HepG2 (cell line): ENCODE measurements around the gene ANXA2. TPM values are rescaled to one million over a fixed set of nuclear protein-coding genes. Genes with fewer than 3 reads are reported as not detected.

Experiments
- ATAC-seq: fragments of 200-7000 bp; cut with Tn5 transposase; 3 replicates; pipeline ENCODE4 v1.9.1; 2020; ENCODE audit warnings: mild to moderate bottlenecking, moderate library complexity
- BruUV-seq: library from RNA; stranded (reverse); fragments of 400-500 nt; replicated peaks from 2 replicates; lab custom pipeline; 2021; lab: Mats Ljungman, UMichigan
- CTCF ChIA-PET: fragments of 300-600 bp; formaldehyde crosslinking; extraction: SDS; loops from one replicate; lab custom pipeline; 2021; ENCODE audit warnings: low total read pairs, inconsistent platforms, low intra/inter-chr PET ratio; lab: Yijun Ruan, JAX
- POLR2A ChIA-PET: fragments of 350-600 bp; sonication (Branson Sonifier 250); formaldehyde crosslinking; loops from one replicate; lab custom pipeline; 2020; ENCODE audit warnings: antibody characterized with exemption, inconsistent platforms; lab: Yijun Ruan, JAX
- DNase-seq: peaks from one replicate; pipeline ENCODE4 v3.0.0-alpha.2; 2015; ENCODE audit warnings: low spot score
- FAIRE-seq: peaks from 3 replicates; lab custom pipeline; 2011; peaks lifted over from hg19 to GRCh38; lab: Jason Lieb, UNC
- H2AFZ ChIP-seq: one replicate; pipeline ENCODE4 v1.6.1; 2011; ENCODE audit warnings: low read length, inconsistent platforms
- H3K27ac ChIP-seq: fragments of 300-600 bp; 3 replicates; pipeline ENCODE4 v1.8.0; 2011; ENCODE audit warnings: mixed run types, mild to moderate bottlenecking, mixed read lengths, low read length, inconsistent platforms; ENCODE audit not compliant: insufficient read depth; ENCODE audit errors: extremely low read length
- H3K27me3 ChIP-seq, 2 experiments: fragments of 200-600 bp in 1 of 2; 2 replicates in 1 of 2; 3 replicates in 1 of 2; pipeline versions ENCODE4 v1.6.0 to v1.8.0; 2011; ENCODE audit warnings: low read length in 2 of 2, mild to moderate bottlenecking in 2 of 2, moderate library complexity in 2 of 2, inconsistent platforms in 1 of 2; ENCODE audit not compliant: insufficient read depth in 2 of 2, control insufficient read depth in 1 of 2
- H3K36me3 ChIP-seq, 2 experiments: fragments of 200-600 bp in 1 of 2; replicated peaks in 1 of 2; 2 replicates in 1 of 2; 3 replicates in 1 of 2; pipeline versions ENCODE4 v1.5.1 to v1.8.0; 2011; ENCODE audit warnings: low read length in 2 of 2, inconsistent platforms in 1 of 2; ENCODE audit not compliant: insufficient read depth in 2 of 2, control insufficient read depth in 1 of 2
- H3K4me1 ChIP-seq: 2 replicates; pipeline ENCODE4 v1.5.1; 2012; ENCODE audit warnings: low read length, inconsistent platforms; ENCODE audit not compliant: insufficient read depth
- H3K4me2 ChIP-seq: 2 replicates; pipeline ENCODE4 v1.6.0; 2011; ENCODE audit warnings: low read depth, low read length, inconsistent platforms
- H3K4me3 ChIP-seq, 3 experiments: fragments of 200-600 bp in 1 of 3; sonication (generic), shearing (Covaris generic) in 1 of 3; replicated peaks in 1 of 3; 2 replicates each; pipeline ENCODE4 v1.5.1; 2011 to 2016; ENCODE audit warnings: low read length in 3 of 3, inconsistent platforms in 2 of 3, low read depth in 2 of 3, mild to moderate bottlenecking in 2 of 3, control low read depth in 1 of 3, mixed read lengths in 1 of 3; ENCODE audit not compliant: insufficient read depth in 1 of 3
- H3K79me2 ChIP-seq: one replicate; pipeline ENCODE4 v1.6.1; 2011; ENCODE audit warnings: low read length, inconsistent platforms; ENCODE audit not compliant: insufficient read depth
- H3K9ac ChIP-seq: 2 replicates; pipeline ENCODE4 v1.6.0; 2011; ENCODE audit warnings: mild to moderate bottlenecking, low read depth, low read length, inconsistent platforms; ENCODE audit not compliant: insufficient read depth
- H3K9me3 ChIP-seq: 2 replicates; pipeline ENCODE4 v1.5.1; 2012; ENCODE audit warnings: mild to moderate bottlenecking, low read length
- H4K20me1 ChIP-seq: 2 replicates; pipeline ENCODE4 v1.6.0; 2011; ENCODE audit warnings: inconsistent platforms, mild to moderate bottlenecking, low read length, moderate library complexity; ENCODE audit not compliant: insufficient read depth
- GPN1 ChIP-seq: sonication (generic); formaldehyde crosslinking; IDR thresholded peaks from 2 replicates; pipeline ENCODE4 v1.5.1; 2020; ENCODE audit warnings: missing genetic modification reagents, borderline replicate concordance
- NFKB2 ChIP-seq: sonication (generic); formaldehyde crosslinking; IDR thresholded peaks from 2 replicates; pipeline ENCODE4 v1.4.0; 2020; ENCODE audit warnings: missing genetic modification reagents, borderline replicate concordance
- NFRKB ChIP-seq: fragments of 450-650 bp; IDR thresholded peaks from 2 replicates; pipeline ENCODE4 v1.6.1; 2017
- RXRB ChIP-seq: IDR thresholded peaks from 2 replicates; pipeline ENCODE4 v1.6.1; 2016; ENCODE audit warnings: borderline replicate concordance, missing genetic modification reagents, missing compliant biosample characterization
- XRCC5 ChIP-seq: fragments of 200-400 bp; formaldehyde crosslinking; optimal IDR thresholded peaks from 2 replicates; pipeline ENCODE3; 2017; ENCODE audit warnings: mild to moderate bottlenecking, low read length
- ZNF33B ChIP-seq: sonication (generic); formaldehyde crosslinking; IDR thresholded peaks from 2 replicates; pipeline ENCODE4 v1.5.1; 2020; ENCODE audit warnings: mild to moderate bottlenecking, missing genetic modification reagents
- WGBS: methylation state at CpG from one replicate; pipeline ENCODE4 v1.1.6; 2017; ENCODE audit warnings: low lambda C conversion rate; 5-methylcytosine and 5-hydroxymethylcytosine counted together
- in situ Hi-C: cut with HindIII; loops from 2 replicates; pipeline ENCODE4 v1.10.0; 2017; ENCODE audit warnings: low pct_unique_long_range_greater_than_20kb; ENCODE audit not compliant: extremely low pct_ligation_motif_present
- intact Hi-C: fragments of 100-400 bp; cut with micrococcal nuclease; formaldehyde crosslinking; loops from one replicate; pipeline ENCODE4 v1.10.0; 2022; ENCODE audit not compliant: unreplicated experiment
- polyA plus RNA-seq, 8 experiments: library from polyadenylated mRNA; depleted of rRNA in 3 of 8; stranded (reverse) in 7 of 8; unstranded in 1 of 8; fragments of >200 nt; fragmentation: Illumina TruSeq in 4 of 8; extraction: Trizol in 4 of 8; gene quantifications; 2 replicates each; pipeline versions ENCODE4 v1.2.1 to v1.2.3, GENCODE V29; 2011 to 2016; ENCODE audit warnings: low read depth in 4 of 8, missing spikeins in 1 of 8, mixed read lengths in 1 of 8; ENCODE audit not compliant: insufficient read depth in 1 of 8
- total RNA-seq, 5 experiments: library from RNA; depleted of rRNA; stranded (reverse); fragments of >200 nt; fragmentation: Illumina TruSeq; extraction: Trizol; gene quantifications; 2 replicates each; pipeline ENCODE4 v1.2.3, GENCODE V29; 2016; ENCODE audit warnings: low read depth in 1 of 5
- TF ChIP-seq, protein P1 (sequence below): IDR thresholded peaks from 2 replicates; pipeline ENCODE4 v1.6.1; 2016; ENCODE audit warnings: mild to moderate bottlenecking
- TF ChIP-seq, protein P2 (sequence below): sonication (generic); formaldehyde crosslinking; IDR thresholded peaks from 2 replicates; pipeline ENCODE4 v1.4.0; 2020; ENCODE audit warnings: missing genetic modification reagents
- TF ChIP-seq, protein P3 (sequence below): IDR thresholded peaks from 2 replicates; pipeline ENCODE4 v1.6.1; 2016

ANXA2 gene
- total and polyA plus RNA-seq, 2 of the 13 experiments (the other 11 are each of a cell fraction or from before 2014, with no cell fraction given), result 196 to 613 TPM

DNA sequence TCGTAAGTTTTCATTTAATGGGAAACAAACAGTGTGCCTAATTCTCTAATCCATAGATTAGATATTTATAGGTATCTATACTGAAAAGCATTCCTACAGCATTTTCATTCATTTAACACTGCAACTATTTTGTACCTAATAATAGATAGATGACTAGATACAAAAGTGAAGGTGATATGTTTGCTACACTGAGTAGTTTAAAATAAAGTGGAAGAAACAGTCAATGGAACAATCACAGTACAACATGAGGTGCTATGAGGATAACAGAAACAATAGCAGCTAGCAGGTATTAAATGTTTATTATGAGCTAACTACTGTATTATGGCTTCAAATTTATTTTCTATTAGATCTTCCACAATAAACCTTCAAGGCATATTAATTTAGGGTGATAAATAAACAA is 31.1 kb upstream of the ANXA2 start:
- Histone ChIP-seq H3K4me3 (no peak overlapping the region), H3K9ac (no peak overlapping the region), H3K27ac (no peak overlapping the region), H4K20me1 (no peaks in the 10 kb centered on the region), H2AFZ (no peak overlapping the region), H3K36me3 (peaks cover 5 to 17% of the 10 kb centered on the region in 2 experiments; a peak in 4 of 5 replicates), H3K4me2 (no peak overlapping the region), H3K4me1 (peaks cover 6% of the 10 kb centered on the region; the same call in 1 of the 2 replicates), H3K9me3 (no peaks in the 10 kb centered on the region), H3K79me2 (no peaks in the 10 kb centered on the region), H3K27me3 (no peaks in the 10 kb centered on the region)
- TF ChIP-seq ZNF33B, result no peak
- TF ChIP-seq, protein P1, sequence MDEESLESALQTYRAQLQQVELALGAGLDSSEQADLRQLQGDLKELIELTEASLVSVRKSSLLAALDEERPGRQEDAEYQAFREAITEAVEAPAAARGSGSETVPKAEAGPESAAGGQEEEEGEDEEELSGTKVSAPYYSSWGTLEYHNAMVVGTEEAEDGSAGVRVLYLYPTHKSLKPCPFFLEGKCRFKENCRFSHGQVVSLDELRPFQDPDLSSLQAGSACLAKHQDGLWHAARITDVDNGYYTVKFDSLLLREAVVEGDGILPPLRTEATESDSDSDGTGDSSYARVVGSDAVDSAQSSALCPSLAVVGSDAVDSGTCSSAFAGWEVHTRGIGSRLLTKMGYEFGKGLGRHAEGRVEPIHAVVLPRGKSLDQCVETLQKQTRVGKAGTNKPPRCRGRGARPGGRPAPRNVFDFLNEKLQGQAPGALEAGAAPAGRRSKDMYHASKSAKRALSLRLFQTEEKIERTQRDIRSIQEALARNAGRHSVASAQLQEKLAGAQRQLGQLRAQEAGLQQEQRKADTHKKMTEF (CRISPR knock-in tag), result no peak
- TF ChIP-seq NFRKB, result no peak
- no peak for TF ChIP-seq NFKB2 (CRISPR knock-in tag)
- POLR2A ChIA-PET, result no interaction called here
- no peak for ATAC-seq
- no peak for DNase-seq
- no TSS peak for BruUV-seq
- CTCF ChIA-PET, result no interaction called here
- in situ Hi-C loops, result no loop called here
- 98% methylated on average over 1 of the region's 1 CpG for WGBS
- intact Hi-C loops, result no loop called here
- FAIRE-seq, result no peak

- BruUV-seq, result no TSS peak
- DNase-seq (no peak), FAIRE-seq (no peak), ATAC-seq (no peak)
- ChIA-PET CTCF (no interaction called here), POLR2A (no interaction called here)
- Histone ChIP-seq H3K27me3 (no peaks in the 10 kb centered on the region), H3K36me3 (peaks cover 5 to 16% of the 10 kb centered on the region in 2 experiments; a peak in 4 of 5 replicates), H3K4me2 (no peak overlapping the region), H3K9ac (no peak overlapping the region), H3K79me2 (no peaks in the 10 kb centered on the region), H4K20me1 (no peaks in the 10 kb centered on the region), H3K27ac (no peak overlapping the region), H3K4me1 (peaks cover 6% of the 10 kb centered on the region; the same call in 1 of the 2 replicates), H2AFZ (no peak overlapping the region), H3K9me3 (no peaks in the 10 kb centered on the region), H3K4me3 (no peak overlapping the region)
- TF ChIP-seq XRCC5 (no peak), GPN1 (CRISPR knock-in tag) (no peak), ZNF33B (no peak), RXRB (CRISPR knock-in tag) (no peak)
- TF ChIP-seq, protein P2, sequence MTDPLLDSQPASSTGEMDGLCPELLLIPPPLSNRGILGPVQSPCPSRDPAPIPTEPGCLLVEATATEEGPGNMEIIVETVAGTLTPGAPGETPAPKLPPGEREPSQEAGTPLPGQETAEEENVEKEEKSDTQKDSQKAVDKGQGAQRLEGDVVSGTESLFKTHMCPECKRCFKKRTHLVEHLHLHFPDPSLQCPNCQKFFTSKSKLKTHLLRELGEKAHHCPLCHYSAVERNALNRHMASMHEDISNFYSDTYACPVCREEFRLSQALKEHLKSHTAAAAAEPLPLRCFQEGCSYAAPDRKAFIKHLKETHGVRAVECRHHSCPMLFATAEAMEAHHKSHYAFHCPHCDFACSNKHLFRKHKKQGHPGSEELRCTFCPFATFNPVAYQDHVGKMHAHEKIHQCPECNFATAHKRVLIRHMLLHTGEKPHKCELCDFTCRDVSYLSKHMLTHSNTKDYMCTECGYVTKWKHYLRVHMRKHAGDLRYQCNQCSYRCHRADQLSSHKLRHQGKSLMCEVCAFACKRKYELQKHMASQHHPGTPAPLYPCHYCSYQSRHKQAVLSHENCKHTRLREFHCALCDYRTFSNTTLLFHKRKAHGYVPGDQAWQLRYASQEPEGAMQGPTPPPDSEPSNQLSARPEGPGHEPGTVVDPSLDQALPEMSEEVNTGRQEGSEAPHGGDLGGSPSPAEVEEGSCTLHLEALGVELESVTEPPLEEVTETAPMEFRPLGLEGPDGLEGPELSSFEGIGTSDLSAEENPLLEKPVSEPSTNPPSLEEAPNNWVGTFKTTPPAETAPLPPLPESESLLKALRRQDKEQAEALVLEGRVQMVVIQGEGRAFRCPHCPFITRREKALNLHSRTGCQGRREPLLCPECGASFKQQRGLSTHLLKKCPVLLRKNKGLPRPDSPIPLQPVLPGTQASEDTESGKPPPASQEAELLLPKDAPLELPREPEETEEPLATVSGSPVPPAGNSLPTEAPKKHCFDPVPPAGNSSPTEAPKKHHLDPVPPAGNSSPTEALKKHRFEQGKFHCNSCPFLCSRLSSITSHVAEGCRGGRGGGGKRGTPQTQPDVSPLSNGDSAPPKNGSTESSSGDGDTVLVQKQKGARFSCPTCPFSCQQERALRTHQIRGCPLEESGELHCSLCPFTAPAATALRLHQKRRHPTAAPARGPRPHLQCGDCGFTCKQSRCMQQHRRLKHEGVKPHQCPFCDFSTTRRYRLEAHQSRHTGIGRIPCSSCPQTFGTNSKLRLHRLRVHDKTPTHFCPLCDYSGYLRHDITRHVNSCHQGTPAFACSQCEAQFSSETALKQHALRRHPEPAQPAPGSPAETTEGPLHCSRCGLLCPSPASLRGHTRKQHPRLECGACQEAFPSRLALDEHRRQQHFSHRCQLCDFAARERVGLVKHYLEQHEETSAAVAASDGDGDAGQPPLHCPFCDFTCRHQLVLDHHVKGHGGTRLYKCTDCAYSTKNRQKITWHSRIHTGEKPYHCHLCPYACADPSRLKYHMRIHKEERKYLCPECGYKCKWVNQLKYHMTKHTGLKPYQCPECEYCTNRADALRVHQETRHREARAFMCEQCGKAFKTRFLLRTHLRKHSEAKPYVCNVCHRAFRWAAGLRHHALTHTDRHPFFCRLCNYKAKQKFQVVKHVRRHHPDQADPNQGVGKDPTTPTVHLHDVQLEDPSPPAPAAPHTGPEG (CRISPR knock-in tag), result no peak
- TF ChIP-seq, protein P3, sequence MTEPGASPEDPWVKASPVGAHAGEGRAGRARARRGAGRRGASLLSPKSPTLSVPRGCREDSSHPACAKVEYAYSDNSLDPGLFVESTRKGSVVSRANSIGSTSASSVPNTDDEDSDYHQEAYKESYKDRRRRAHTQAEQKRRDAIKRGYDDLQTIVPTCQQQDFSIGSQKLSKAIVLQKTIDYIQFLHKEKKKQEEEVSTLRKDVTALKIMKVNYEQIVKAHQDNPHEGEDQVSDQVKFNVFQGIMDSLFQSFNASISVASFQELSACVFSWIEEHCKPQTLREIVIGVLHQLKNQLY (CRISPR knock-in tag), result no peak
- intact Hi-C loops (no loop called here), in situ Hi-C loops (no loop called here)
- WGBS, result 98% methylated on average over 2 of the region's 2 CpGs
These were observed 29.2 kb upstream of the ANXA2 start for GRCh38 chr15:60426870-60427508.
